Measurements from ENCODE around the gene CD79A.

Gene CD79A

GRCh38 chr19:41883821-41884733, 7.0 kb downstream of the CD79A start:
- peak; percentile 96 for DNase-seq (ENCODE audit: low read depth)

DNA sequence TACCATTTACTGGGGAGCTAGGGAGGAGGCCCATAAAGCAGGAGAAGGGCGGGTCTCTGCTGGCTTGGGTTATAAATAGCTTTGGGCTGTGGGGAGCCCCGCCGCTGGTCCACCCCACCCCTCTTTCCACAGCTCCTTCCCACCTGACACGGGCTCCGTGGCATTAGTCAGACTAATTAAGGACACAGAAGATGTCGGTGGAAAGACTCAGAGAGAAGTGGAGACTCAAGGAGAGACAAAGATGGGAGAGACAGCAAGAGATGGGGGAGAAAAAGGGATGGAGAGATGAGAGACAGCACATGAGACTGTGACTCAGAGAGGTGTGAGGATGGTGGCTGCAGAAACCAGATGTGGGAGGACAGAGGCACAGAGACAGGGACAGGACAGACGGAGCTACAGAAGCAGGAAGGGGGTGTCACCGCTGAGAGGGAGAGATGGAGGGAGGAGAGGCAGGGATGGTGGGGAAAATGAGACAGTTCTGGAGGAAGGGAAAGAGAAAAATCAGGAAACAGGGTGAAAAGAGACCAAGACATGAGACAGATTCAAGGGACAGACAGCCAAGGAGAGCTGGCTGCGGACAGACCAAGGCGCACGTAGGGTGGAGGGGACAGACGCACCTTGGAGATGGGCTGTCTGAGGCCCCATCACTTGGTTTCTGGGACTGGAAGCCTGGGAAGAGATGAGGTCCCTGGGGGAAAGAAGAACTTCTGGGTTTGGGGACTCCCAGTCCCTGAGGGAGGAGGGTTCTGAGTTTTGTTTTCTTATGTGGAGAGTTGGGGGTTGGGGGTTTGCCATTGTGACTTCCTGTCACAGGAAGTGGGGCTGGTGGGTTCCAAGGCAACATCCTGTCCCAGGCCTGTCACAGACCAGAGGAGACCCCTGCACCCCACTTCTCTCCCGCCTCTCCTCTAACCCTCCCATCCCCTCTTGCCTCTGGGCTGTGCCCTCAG, 10.0 kb downstream of the CD79A start:
- DNase-seq (ENCODE audit: low read depth) = no peak

DNA sequence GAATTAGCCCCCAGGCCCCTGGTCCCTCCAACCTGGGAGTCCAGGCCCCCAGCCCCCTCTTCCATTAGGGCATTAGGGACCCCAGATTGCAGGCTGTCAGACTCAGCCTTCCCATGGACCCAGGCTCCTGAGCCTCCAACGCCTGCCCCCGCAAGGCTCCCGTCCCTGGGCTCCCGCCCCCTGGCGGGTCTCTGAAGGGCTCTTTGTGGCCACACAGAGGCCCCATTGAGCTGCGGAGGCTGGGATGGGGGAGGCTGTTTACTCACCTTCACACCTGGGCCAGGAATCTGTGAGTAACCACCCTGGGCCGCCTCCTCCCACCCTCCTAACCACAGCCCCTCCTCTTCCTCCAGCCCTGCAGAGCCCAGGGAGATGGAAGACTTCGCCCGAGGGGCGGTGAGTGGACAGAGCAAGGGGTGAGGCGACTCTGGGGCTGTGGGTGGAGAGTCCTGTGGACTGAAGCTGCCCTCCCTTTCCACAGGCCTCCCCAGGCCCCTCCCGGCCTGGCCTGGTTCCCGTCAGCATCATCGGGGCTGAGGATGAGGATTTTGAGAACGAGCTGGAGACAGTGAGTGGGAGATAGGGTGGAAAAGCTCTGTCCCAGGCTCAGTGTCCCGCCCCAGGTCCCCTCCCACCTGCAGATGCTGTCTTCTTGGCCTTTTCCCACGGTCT, 10.8 kb downstream of the CD79A start:
- peak; percentile 86 for DNase-seq (ENCODE audit: low read depth)

DNA sequence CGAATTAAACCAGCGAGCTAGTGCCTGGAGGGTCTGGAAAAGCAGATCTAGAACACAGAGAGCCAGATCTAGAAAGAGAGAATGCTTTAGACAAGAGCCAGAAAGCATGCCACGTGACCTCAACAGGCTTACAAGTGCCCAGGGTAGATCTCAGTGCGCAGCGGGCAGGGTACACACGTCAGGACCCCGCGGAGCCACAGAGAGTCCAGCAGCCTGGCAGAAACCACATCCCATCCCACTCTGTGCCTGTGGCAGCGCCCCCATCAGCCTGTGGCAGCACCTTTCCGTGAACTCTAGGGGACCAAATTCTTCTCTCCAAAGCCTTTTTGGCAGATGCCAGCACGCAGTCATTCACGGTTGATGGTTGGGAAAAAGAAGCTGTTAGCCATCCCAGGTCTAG, 11.8 kb downstream of the CD79A start:
- no peak for DNase-seq (ENCODE audit: low read depth)

- DNase-seq (ENCODE audit: low read depth) = no peak
Observed at GRCh38 chr19:41889896-41890295, 12.8 kb downstream of the CD79A start.

DNA sequence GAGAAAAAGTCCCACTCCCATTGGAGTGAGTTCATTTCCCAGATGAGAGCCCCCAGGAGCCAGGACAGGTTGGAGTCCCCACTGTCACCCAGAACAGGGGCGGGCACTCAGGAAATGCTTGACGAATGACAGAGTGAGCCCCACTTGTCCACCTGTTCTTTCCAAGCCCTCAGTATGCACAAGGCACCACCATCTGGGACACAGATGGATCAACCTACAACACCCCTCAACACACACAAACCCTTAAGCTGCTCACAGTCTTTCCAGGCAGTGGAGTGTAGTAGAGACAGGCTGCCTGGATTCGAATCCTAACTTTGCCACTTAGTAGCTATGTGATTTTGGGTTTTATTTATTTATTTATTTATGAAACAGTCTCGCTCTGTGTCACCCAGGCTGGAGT, 13.9 kb downstream of the CD79A start:
- no peak for DNase-seq (ENCODE audit: low read depth)

GRCh38 chr19:41892173-41892902, 15.3 kb downstream of the CD79A start:
- DNase-seq (ENCODE audit: low read depth) = no peak

DNA sequence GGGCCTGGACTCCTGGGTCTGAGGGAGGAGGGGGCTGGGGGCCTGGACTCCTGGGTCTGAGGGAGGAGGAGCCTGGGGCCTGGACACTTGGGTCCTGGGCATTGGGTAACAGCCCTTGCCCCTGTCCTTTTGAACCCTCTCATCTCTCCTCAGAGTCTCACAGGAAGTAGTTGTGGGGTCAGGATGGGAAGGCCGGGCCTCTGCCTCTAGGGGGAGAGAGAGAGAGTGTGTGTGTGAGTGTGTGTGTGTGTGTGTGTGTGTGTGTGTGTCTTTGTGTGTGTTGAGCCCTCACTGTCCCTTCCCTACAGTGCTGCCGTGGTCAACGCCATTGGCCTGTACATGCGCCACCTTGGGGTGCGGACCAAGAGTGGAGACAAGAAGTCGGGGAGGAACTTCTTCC, 16.8 kb downstream of the CD79A start:
- no peak for DNase-seq (ENCODE audit: low read depth)

GRCh38 chr19:41894350-41894749, 17.3 kb downstream of the CD79A start:
- DNase-seq (ENCODE audit: low read depth) = no peak

DNA sequence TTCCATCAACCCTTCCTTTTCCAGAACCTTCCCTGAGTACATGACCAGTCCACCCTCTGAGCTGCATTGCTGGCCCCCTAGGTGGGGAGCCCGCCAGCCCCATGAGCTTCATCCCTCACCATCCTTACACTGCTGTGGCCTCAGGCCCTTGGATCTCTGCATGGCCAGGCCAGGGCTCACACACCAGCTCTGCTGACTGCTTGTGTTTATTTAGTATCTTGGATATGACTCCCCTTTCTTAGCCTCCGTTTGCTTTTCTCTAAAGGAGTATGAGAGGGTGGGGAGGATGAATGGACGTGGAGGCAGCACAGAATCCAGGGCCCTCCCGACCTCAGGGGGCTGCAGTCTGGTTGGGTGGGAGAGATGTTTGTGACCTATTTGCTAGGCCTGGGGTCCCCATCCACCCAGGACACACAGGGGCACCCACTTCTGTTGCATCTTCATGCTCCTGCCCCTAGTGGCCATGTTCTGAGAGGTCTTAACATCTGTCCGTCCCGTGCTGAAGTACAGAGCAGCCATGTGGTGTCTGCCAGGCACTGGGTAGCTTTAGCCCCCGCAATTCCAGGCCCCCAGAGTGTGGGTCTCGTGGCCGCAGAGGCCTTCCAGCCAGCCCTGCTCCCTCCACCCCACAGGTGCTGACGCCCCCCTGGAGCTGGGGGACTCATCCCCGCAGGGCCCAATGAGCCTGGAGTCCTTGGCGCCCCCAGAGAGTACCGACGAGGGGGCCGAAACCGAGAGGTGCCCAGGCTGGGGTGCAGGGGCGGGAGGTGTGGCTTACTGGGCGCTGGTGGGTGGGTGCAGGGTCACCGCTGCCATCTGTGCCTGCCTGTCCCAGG, 18.9 kb downstream of the CD79A start:
- DNase-seq (ENCODE audit: low read depth) = no peak

DNA sequence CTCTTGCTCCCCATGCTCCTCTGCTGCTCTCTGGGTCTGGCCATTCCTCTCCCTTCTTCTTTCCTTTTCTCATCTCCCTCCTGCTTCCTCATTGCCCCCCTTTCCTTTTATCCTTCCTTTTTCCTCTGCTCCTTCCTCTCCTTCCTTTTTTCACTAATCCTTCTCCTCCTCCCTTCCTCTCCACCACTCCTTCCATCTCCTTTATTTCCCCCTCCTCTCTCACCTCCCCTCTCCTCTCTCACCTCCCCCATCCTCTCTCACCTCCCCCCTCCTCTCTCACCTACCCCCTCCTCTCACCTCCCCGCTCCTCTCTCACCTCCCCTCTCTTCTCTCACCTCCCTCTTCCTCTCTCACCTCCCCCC, 19.5 kb downstream of the CD79A start:
- DNase-seq (ENCODE audit: low read depth) = no peak

GRCh38 chr19:41897181-41897580, 20.1 kb downstream of the CD79A start:
- no peak for DNase-seq (ENCODE audit: low read depth)

DNA sequence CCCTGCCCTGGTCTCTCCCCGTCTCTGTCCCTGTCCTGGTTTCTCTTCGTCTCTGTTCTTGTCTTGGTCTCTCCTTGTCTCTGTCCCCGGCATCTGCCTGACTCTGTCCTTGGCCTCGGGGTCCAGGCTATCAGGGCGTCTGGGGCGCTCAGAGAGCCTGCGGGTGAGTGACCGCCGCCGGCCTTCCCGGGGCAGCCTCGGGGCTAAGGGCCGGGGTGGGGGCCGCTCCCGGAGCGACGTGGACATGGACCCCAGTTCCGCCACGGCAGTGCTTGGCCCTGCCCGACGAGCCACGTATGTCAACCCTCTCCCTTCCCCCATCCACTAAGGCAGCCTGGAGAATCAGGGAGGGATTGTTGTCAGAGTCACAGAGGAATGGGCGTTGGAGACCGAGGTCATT, 20.7 kb downstream of the CD79A start:
- DNase-seq (ENCODE audit: low read depth) = no peak

DNA sequence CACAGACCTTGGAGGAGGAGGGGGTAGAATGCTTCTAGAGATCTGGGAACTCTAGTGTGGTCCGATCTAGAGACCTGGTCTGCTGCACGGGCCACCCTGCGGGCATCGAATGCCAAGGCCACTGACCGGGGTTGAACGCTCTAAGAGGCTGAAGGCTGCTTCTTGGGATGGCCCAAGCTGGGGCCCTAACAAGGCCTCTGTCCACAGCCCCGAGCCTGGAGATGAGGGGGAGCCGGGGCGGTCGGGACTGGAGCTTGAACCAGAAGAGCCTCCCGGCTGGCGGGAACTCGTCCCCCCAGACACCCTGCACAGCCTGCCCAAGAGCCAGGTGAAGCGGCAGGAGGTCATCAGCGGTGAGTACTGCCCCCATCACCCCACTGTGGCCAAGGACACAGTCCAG, 21.2 kb downstream of the CD79A start:
- no peak for DNase-seq (ENCODE audit: low read depth)

DNA sequence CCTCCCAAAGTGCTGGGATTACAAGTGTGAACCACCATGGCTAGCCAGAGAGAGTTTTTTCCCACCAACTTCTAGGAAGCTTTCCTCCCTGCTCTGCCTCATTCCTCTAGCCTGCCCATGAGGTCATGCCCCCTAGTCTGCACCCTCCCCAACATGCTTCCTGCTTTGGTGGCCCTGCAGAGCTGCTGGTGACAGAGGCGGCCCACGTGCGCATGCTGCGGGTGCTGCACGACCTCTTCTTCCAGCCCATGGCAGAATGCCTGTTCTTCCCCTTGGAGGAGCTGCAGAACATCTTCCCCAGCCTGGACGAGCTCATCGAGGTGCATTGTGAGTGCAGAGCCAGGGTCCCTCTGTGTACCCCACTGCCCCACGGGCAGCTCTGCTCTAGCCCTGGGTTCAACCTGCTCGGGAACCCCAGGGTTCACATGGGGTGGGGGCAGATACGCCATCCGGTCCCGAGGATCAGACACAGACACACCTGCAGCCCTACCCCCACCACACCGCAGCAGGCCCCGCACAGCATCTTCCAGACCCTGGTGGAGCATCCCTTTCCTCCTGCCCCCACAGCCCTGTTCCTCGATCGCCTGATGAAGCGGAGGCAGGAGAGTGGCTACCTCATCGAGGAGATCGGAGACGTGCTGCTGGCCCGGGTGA, 24.8 kb downstream of the CD79A start:
- no peak for DNase-seq (ENCODE audit: low read depth)

- no peak for DNase-seq (ENCODE audit: low read depth)
Observed at GRCh38 chr19:41902594-41902993, 25.5 kb downstream of the CD79A start.

- no peak for DNase-seq (ENCODE audit: low read depth)
Observed at GRCh38 chr19:41903193-41903953, 26.3 kb downstream of the CD79A start.

- no peak for DNase-seq (ENCODE audit: low read depth)
Observed at GRCh38 chr19:41904118-41904870, 27.2 kb downstream of the CD79A start.

All from amniotic epithelial cell (primary cell).